ENCODE measurements around the gene CDCP1. TPM values are rescaled to one million over a fixed set of nuclear protein-coding genes. Genes with fewer than 3 reads are reported as not detected.
"Not testable (repeated sequence)": the region's sequence is repeated elsewhere in the genome, so short reads cannot be mapped to it uniquely, and the experiment has no call there.

The CDCP1 gene
- total and polyA plus RNA-seq, 2 donors from 2014 or later, result 3.7 to 39.6 TPM

DNA sequence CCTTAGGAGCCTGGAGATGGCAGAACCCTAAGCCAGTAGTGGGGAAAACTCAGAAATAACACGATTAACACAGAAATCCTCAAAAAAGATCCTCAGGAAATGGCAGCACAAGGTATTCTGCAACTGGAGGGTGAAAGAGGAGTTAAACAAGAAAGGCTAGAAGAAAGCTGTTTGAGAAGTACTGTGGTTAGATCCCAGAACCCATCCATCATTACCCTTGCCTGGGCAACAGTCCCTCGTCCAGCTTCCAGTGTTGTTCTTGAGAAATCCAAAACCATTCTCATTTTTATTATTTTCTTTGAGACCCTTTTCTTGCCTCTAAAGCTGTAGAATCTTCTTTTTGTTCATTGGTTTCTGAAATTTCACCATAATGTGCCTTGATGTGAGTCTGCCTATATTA is 2.7 kb upstream of the CDCP1 start:
- H3K9me3 ChIP-seq (ENCODE audit: control insufficient read depth in 2 of 3, insufficient read depth in 1 of 3, low read length in 3 of 3), result no peaks in the 10 kb centered on the region
- DNase-seq, result no peak
- no peak overlapping the region for H3K4me3 ChIP-seq (ENCODE audit: low read length in 3 of 3)
- no peak overlapping the region for H3K9ac ChIP-seq (ENCODE audit: low read length in 3 of 3)
- FAIRE-seq, result no peak
- H3K4me1 ChIP-seq (ENCODE audit: control insufficient read depth in 2 of 3, insufficient read depth in 2 of 3, low read depth in 1 of 3, low read length in 3 of 3), result peaks cover 0 to 3% (median 0%) of the 10 kb centered on the region in 3 donors
- peaks cover 16% of the 10 kb centered on the region for H3K27me3 ChIP-seq (ENCODE audit: control insufficient read depth, insufficient read depth, low read length)
- H3K27ac ChIP-seq (ENCODE audit: low read depth in 2 of 2, low read length in 2 of 2), result no peak overlapping the region
- intact Hi-C loops (cut with DNase I), result no loop called here
- TF ChIP-seq, protein P1, sequence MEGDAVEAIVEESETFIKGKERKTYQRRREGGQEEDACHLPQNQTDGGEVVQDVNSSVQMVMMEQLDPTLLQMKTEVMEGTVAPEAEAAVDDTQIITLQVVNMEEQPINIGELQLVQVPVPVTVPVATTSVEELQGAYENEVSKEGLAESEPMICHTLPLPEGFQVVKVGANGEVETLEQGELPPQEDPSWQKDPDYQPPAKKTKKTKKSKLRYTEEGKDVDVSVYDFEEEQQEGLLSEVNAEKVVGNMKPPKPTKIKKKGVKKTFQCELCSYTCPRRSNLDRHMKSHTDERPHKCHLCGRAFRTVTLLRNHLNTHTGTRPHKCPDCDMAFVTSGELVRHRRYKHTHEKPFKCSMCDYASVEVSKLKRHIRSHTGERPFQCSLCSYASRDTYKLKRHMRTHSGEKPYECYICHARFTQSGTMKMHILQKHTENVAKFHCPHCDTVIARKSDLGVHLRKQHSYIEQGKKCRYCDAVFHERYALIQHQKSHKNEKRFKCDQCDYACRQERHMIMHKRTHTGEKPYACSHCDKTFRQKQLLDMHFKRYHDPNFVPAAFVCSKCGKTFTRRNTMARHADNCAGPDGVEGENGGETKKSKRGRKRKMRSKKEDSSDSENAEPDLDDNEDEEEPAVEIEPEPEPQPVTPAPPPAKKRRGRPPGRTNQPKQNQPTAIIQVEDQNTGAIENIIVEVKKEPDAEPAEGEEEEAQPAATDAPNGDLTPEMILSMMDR (IDR thresholded peaks at IDR 0.05; ENCODE audit: borderline replicate concordance, extremely low read depth, insufficient read depth), result no peak
- H3K36me3 ChIP-seq (ENCODE audit: control insufficient read depth in 2 of 3, insufficient read depth in 3 of 3, low read length in 3 of 3), result no peaks in the 10 kb centered on the region

DNA sequence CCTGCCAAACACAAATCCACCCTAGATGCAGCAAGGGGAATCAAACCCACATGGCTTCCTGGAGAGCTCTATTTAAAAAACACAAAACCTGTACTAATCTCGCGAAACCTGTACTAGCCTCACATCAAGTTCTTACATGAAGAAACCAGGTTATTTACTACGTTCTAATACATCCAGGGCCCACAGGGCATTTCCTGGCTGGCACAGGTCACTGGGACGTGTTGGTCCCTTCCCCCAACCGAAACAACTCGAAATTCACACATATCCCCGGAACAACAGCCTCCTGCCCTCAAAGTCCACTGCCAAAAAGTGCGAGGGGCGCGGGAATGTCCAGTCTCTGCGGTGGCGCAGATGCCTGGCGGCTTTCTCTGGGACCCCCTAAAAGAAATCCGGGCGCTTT is 955 bp downstream of the CDCP1 start:
- TF ChIP-seq, protein P1 (IDR thresholded peaks at IDR 0.05; ENCODE audit: borderline replicate concordance, extremely low read depth, insufficient read depth), result no peak
- Histone ChIP-seq H3K36me3 (ENCODE audit: control insufficient read depth in 2 of 3, insufficient read depth in 3 of 3, low read length in 3 of 3) (no peaks in the 10 kb centered on the region), H3K4me1 (ENCODE audit: control insufficient read depth in 2 of 3, insufficient read depth in 2 of 3, low read depth in 1 of 3, low read length in 3 of 3) (peaks cover 0 to 3% (median 0%) of the 10 kb centered on the region in 3 donors), H3K4me3 (ENCODE audit: low read length in 3 of 3) (peak overlapping the region in 2 of 3 donors; percentile 57 to 58), H3K27me3 (ENCODE audit: control insufficient read depth, insufficient read depth, low read length) (peaks cover 16% of the 10 kb centered on the region), H3K9ac (ENCODE audit: low read length in 3 of 3) (peak overlapping the region in 1 of 3 donors; percentile 1), H3K27ac (ENCODE audit: low read depth in 2 of 2, low read length in 2 of 2) (no peak overlapping the region), H3K9me3 (ENCODE audit: control insufficient read depth in 2 of 3, insufficient read depth in 1 of 3, low read length in 3 of 3) (no peaks in the 10 kb centered on the region)
- DNase-seq (peak in 1 of 5 donors; percentile 28), FAIRE-seq (no peak)
- intact Hi-C loops (cut with DNase I), result no loop called here

DNA sequence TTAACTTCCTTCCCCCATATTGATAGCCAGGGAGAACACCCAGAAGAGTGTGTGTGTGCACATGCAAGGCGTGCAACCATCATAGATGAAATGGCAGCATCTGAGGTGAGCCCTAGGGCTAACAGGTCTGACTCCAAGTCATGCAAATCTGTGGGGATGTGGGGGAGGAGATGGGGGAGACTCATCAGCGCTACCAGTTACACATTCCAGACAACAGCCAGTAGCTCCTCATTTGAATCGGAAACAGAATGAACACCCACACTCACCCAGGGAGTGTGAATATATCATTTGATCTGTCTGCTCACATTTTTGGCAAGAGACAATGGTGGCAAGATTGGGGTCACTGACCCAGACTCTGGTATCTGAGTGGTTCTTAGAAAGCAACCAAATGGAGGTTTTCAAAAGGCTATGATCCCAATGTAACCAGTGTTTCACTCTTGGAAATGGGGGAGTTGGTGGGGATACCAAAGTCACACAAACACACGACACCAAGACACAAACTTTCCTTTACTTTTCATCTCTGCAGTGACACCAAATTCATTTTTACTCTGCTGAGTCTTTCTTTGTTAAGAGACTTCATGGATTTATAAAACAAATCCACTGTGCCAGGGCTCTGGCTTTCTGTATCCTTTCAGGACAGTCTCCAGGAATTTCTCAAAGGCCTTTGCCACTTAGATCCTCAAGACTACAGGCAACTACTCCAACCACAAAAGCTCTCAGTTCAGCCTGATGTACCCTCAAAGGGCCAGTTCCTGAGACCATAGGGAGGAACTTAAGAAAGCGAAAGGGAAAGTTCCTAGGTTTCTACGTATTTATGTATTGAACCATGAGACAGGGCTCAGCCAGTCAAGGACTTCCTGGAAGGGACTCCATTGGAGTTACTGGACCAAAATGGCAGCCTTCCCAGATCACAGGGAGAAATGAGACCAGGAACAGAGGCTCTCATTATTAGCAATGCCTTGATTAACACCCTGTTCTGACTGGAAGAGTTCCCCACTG is 2.2 kb downstream of the CDCP1 start:
- no peak overlapping the region for H3K4me3 ChIP-seq (ENCODE audit: low read length in 3 of 3)
- H3K27me3 ChIP-seq (ENCODE audit: control insufficient read depth, insufficient read depth, low read length), result peaks cover 16% of the 10 kb centered on the region
- H3K9ac ChIP-seq (ENCODE audit: low read length in 3 of 3), result no peak overlapping the region
- TF ChIP-seq, protein P1 (IDR thresholded peaks at IDR 0.05; ENCODE audit: borderline replicate concordance, extremely low read depth, insufficient read depth), result no peak
- no peak for DNase-seq
- no peak overlapping the region for H3K27ac ChIP-seq (ENCODE audit: low read depth in 2 of 2, low read length in 2 of 2)
- H3K9me3 ChIP-seq (ENCODE audit: control insufficient read depth in 2 of 3, insufficient read depth in 1 of 3, low read length in 3 of 3), result no peaks in the 10 kb centered on the region
- intact Hi-C loops (cut with DNase I), result no loop called here
- no peaks in the 10 kb centered on the region for H3K36me3 ChIP-seq (ENCODE audit: control insufficient read depth in 2 of 3, insufficient read depth in 3 of 3, low read length in 3 of 3)
- peaks cover 0 to 7% (median 0%) of the 10 kb centered on the region in 3 donors for H3K4me1 ChIP-seq (ENCODE audit: control insufficient read depth in 2 of 3, insufficient read depth in 2 of 3, low read depth in 1 of 3, low read length in 3 of 3)
- no peak for FAIRE-seq

DNA sequence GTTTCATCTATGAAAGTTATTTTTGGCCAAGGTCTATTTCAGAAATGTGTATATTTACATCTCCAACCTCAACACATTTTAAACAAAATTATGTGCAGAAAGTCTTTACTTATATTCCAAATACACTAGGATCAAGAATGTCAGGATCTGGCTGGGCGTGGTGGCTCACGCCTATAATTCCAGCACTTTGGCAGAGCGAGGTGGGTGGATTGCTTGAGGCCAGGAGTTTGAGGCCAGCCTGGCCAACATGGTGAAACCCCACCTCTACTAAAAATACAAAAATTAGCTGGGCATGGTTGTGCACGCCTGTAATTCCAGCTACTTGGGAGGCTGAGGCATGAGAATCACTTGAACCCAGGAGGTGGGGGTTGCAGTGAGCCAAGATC is 5.4 kb downstream of the CDCP1 start:
- H3K9me3 ChIP-seq (ENCODE audit: control insufficient read depth in 2 of 3, insufficient read depth in 1 of 3, low read length in 3 of 3); H3K27ac ChIP-seq (ENCODE audit: low read depth in 2 of 2, low read length in 2 of 2); DNase-seq; H3K36me3 ChIP-seq (ENCODE audit: control insufficient read depth in 2 of 3, insufficient read depth in 3 of 3, low read length in 3 of 3); H3K4me1 ChIP-seq (ENCODE audit: control insufficient read depth in 2 of 3, insufficient read depth in 2 of 3, low read depth in 1 of 3, low read length in 3 of 3); H3K4me3 ChIP-seq (ENCODE audit: low read length in 3 of 3); H3K9ac ChIP-seq (ENCODE audit: low read length in 3 of 3); FAIRE-seq; intact Hi-C loops (cut with DNase I): not testable (repeated sequence)
- H3K27me3 ChIP-seq (ENCODE audit: control insufficient read depth, insufficient read depth, low read length), result peaks cover 12% of the 10 kb centered on the region
